Immature natural killer cell (primary cell): ENCODE measurements around the gene BLOC1S5. TPM values are rescaled to one million over a fixed set of nuclear protein-coding genes. Genes with fewer than 3 reads are reported as not detected.
"Not testable (repeated sequence)": the region's sequence is repeated elsewhere in the genome, so short reads cannot be mapped to it uniquely, and the experiment has no call there.

Source experiments
- DNase-seq, 3 donors: peaks; one replicate each; pipeline ENCODE4 v3.0.0; 2022; ENCODE audit warnings: mixed read lengths in 1 of 3
- H3K27ac Mint-ChIP-seq, 6 donors: one replicate each; pipeline ENCODE4 v1.8.0; 2020; ENCODE audit warnings: mixed read lengths in 6 of 6, mild to moderate bottlenecking in 5 of 6, inconsistent platforms in 4 of 6, moderate library complexity in 3 of 6
- H3K27me3 Mint-ChIP-seq, 3 donors: one replicate each; pipeline ENCODE4 v1.8.0; 2020 to 2021; ENCODE audit warnings: low read depth in 3 of 3, mild to moderate bottlenecking in 3 of 3, mixed read lengths in 3 of 3, moderate library complexity in 3 of 3, inconsistent platforms in 1 of 3
- H3K36me3 Mint-ChIP-seq, 3 donors: one replicate each; pipeline ENCODE4 v1.8.0; 2020; ENCODE audit warnings: mixed read lengths in 3 of 3, inconsistent platforms in 2 of 3, mild to moderate bottlenecking in 2 of 3
- H3K4me1 Mint-ChIP-seq, 2 donors: one replicate each; pipeline ENCODE4 v1.8.0; 2020; ENCODE audit warnings: inconsistent platforms in 2 of 2, mild to moderate bottlenecking in 2 of 2, mixed read lengths in 2 of 2, moderate library complexity in 1 of 2
- H3K4me3 Mint-ChIP-seq, 5 donors: one replicate each; pipeline ENCODE4 v1.8.0; 2020; ENCODE audit warnings: mild to moderate bottlenecking in 5 of 5, mixed read lengths in 5 of 5, inconsistent platforms in 3 of 5, moderate library complexity in 3 of 5
- H3K9me3 Mint-ChIP-seq, 6 donors: one replicate each; pipeline ENCODE4 v1.8.0; 2020; ENCODE audit warnings: mild to moderate bottlenecking in 6 of 6, mixed read lengths in 6 of 6, inconsistent platforms in 4 of 6, moderate library complexity in 3 of 6
- polyA plus RNA-seq, 3 donors: library from polyadenylated mRNA; unstranded; fragments of 300-500 nt; fragmentation: Illumina TruSeq; gene quantifications; one replicate each; pipeline ENCODE4 v1.2.3, GENCODE V29; 2021

Gene BLOC1S5
- polyA plus RNA-seq, 3 donors from 2014 or later = 23.6 to 42.9 (median 29.7) TPM

GRCh38 chr6:7991536-7991935, 72.7 kb downstream of the BLOC1S5 start:
- no peak overlapping the region for H3K4me3 Mint-ChIP-seq
- no peaks in the 10 kb centered on the region for H3K4me1 Mint-ChIP-seq
- DNase-seq = no peak
- H3K36me3 Mint-ChIP-seq = peaks cover 14 to 17% (median 16%) of the 10 kb centered on the region in 3 donors
- H3K9me3 Mint-ChIP-seq = peaks cover 0 to 2% (median 0%) of the 10 kb centered on the region in 6 donors
- no peak overlapping the region for H3K27ac Mint-ChIP-seq
- no peaks in the 10 kb centered on the region for H3K27me3 Mint-ChIP-seq

- peaks cover 0 to 6% (median 2%) of the 10 kb centered on the region in 6 donors for H3K9me3 Mint-ChIP-seq
- H3K36me3 Mint-ChIP-seq = peaks cover 8 to 21% (median 13%) of the 10 kb centered on the region in 3 donors
- H3K4me1 Mint-ChIP-seq = no peaks in the 10 kb centered on the region
- H3K27me3 Mint-ChIP-seq = peaks cover 1 to 4% (median 2%) of the 10 kb centered on the region in 3 donors
- no peak overlapping the region for H3K27ac Mint-ChIP-seq
- no peak overlapping the region for H3K4me3 Mint-ChIP-seq
- DNase-seq = no peak
Measured at GRCh38 chr6:7986219-7986618, 78.0 kb downstream of the BLOC1S5 start.

- not testable (repeated sequence) for H3K4me1 Mint-ChIP-seq, H3K9me3 Mint-ChIP-seq, H3K27ac Mint-ChIP-seq, H3K4me3 Mint-ChIP-seq, H3K27me3 Mint-ChIP-seq, DNase-seq
- H3K36me3 Mint-ChIP-seq = peaks cover 8 to 19% (median 13%) of the 10 kb centered on the region in 3 donors
Measured at GRCh38 chr6:7983967-7984366, 80.2 kb downstream of the BLOC1S5 start.

DNA sequence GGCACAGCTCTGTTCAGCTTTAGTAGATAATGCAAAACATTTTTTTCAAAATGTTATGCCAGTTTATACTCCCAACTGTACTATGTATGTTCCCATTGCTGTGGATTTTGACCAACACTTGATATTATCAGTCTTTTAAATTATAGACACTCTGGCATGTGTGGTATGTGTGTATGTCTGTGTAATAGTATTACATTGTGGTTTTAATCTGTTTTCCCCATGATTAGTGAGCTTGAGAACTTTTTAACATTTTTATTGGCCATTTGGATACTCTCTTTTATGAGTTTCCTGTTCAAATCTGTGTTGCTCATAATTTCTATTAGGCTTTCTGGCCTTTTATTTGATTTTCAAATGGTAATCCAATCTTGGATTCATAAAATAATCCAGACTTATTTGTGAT, 84.4 kb downstream of the BLOC1S5 start:
- H3K4me3 Mint-ChIP-seq = no peak overlapping the region
- H3K9me3 Mint-ChIP-seq = peaks cover 0 to 4% (median 0%) of the 10 kb centered on the region in 6 donors
- H3K27ac Mint-ChIP-seq = no peak overlapping the region
- peaks cover 0 to 3% of the 10 kb centered on the region in 2 donors for H3K4me1 Mint-ChIP-seq
- peaks cover 5 to 7% (median 5%) of the 10 kb centered on the region in 3 donors for H3K27me3 Mint-ChIP-seq
- peaks cover 0 to 4% (median 0%) of the 10 kb centered on the region in 3 donors for H3K36me3 Mint-ChIP-seq
- DNase-seq = no peak

- H3K4me1 Mint-ChIP-seq = peaks cover 0 to 3% of the 10 kb centered on the region in 2 donors
- no peak overlapping the region for H3K4me3 Mint-ChIP-seq
- DNase-seq = no peak
- H3K27me3 Mint-ChIP-seq = peaks cover 4 to 7% (median 5%) of the 10 kb centered on the region in 3 donors
- peaks cover 0 to 7% (median 0%) of the 10 kb centered on the region in 3 donors for H3K36me3 Mint-ChIP-seq
- no peak overlapping the region for H3K27ac Mint-ChIP-seq
- peaks cover 0 to 4% (median 0%) of the 10 kb centered on the region in 6 donors for H3K9me3 Mint-ChIP-seq
Measured at GRCh38 chr6:7978736-7979135, 85.5 kb downstream of the BLOC1S5 start.

GRCh38 chr6:7976485-7977056, 87.6 kb downstream of the BLOC1S5 start:
- peaks cover 0 to 7% (median 0%) of the 10 kb centered on the region in 3 donors for H3K36me3 Mint-ChIP-seq
- peaks cover 0 to 3% of the 10 kb centered on the region in 2 donors for H3K4me1 Mint-ChIP-seq
- H3K27me3 Mint-ChIP-seq = peaks cover 2 to 4% (median 4%) of the 10 kb centered on the region in 3 donors
- no peak for DNase-seq
- no peak overlapping the region for H3K27ac Mint-ChIP-seq
- no peaks in the 10 kb centered on the region for H3K9me3 Mint-ChIP-seq
- H3K4me3 Mint-ChIP-seq = no peak overlapping the region

- no peak for DNase-seq
- no peaks in the 10 kb centered on the region for H3K9me3 Mint-ChIP-seq
- H3K4me1 Mint-ChIP-seq = peaks cover 0 to 3% of the 10 kb centered on the region in 2 donors
- H3K4me3 Mint-ChIP-seq = no peak overlapping the region
- peaks cover 2 to 4% (median 4%) of the 10 kb centered on the region in 3 donors for H3K27me3 Mint-ChIP-seq
- peaks cover 0 to 7% (median 0%) of the 10 kb centered on the region in 3 donors for H3K36me3 Mint-ChIP-seq
- H3K27ac Mint-ChIP-seq = no peak overlapping the region
Measured at GRCh38 chr6:7975764-7976146, 88.4 kb downstream of the BLOC1S5 start.

- Mint-ChIP-seq H3K27ac (no peak overlapping the region), H3K4me3 (no peak overlapping the region)
Measured at GRCh38 chr6:7974938-7975763, 89.0 kb downstream of the BLOC1S5 start.

GRCh38 chr6:7974565-7974937, 89.6 kb downstream of the BLOC1S5 start:
- H3K36me3 Mint-ChIP-seq = peaks cover 0 to 7% (median 2%) of the 10 kb centered on the region in 3 donors
- peaks cover 0 to 3% of the 10 kb centered on the region in 2 donors for H3K4me1 Mint-ChIP-seq
- peaks cover 0 to 12% (median 1%) of the 10 kb centered on the region in 6 donors for H3K9me3 Mint-ChIP-seq
- no peak overlapping the region for H3K27ac Mint-ChIP-seq
- peaks cover 2 to 4% (median 4%) of the 10 kb centered on the region in 3 donors for H3K27me3 Mint-ChIP-seq
- DNase-seq = no peak
- no peak overlapping the region for H3K4me3 Mint-ChIP-seq

More at GRCh38 chr6:7974938-7975763, 89.0 kb downstream of the BLOC1S5 start:
- Mint-ChIP-seq H3K4me1 (peaks cover 0 to 3% of the 10 kb centered on the region in 2 donors), H3K27me3 (peaks cover 2 to 4% (median 4%) of the 10 kb centered on the region in 3 donors), H3K36me3 (peaks cover 0 to 7% (median 0%) of the 10 kb centered on the region in 3 donors), H3K9me3 (peaks cover 0 to 6% (median 1%) of the 10 kb centered on the region in 6 donors)
- DNase-seq = no peak

DNA sequence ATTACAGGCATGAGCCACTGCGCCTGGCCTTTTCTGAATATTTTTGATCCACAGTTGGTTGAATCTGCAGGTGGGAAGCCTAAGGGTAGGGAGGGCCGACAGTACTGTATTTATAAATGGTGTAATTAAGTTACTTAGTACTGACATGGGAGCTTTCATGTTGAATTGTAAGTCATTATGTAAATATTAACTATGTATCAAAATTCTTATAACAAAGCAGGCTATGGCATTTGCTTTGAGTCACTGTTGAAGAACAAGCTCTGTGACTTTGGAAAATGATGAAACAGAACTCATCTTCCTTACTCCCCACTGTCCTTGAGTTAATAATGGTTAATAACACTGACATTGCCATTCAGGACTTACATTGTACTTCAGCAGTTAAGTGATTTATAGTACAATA, 90.6 kb downstream of the BLOC1S5 start:
- Mint-ChIP-seq H3K27ac (no peak overlapping the region), H3K36me3 (peaks cover 0 to 13% (median 4%) of the 10 kb centered on the region in 3 donors), H3K9me3 (peaks cover 0 to 14% (median 1%) of the 10 kb centered on the region in 6 donors), H3K27me3 (peaks cover 4 to 5% (median 4%) of the 10 kb centered on the region in 3 donors), H3K4me1 (peaks cover 0 to 3% of the 10 kb centered on the region in 2 donors), H3K4me3 (no peak overlapping the region)
- DNase-seq = no peak

DNA sequence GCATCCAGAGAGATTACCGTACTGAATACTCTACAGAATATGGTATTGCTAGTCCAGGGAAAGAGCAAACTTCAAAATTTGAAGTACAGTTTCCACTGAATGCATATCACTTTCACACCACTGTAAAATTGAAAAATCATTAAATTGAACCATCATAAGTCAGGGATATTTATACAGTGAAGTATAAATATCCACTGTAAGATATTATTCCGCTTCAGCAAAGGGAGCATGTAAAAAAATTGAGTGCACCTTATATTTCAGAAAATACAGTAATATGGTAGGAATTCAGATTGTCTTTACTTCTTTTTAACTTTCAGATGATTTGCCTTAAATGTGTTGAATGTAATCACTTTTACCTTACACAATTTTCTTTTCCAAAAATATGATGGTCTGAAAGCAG, 92.7 kb downstream of the BLOC1S5 start:
- Mint-ChIP-seq H3K4me1 (peaks cover 0 to 3% of the 10 kb centered on the region in 2 donors), H3K4me3 (no peak overlapping the region), H3K27ac (no peak overlapping the region), H3K9me3 (peaks cover 0 to 14% (median 2%) of the 10 kb centered on the region in 6 donors), H3K36me3 (peaks cover 4 to 11% (median 4%) of the 10 kb centered on the region in 3 donors), H3K27me3 (peaks cover 2 to 3% (median 3%) of the 10 kb centered on the region in 3 donors)
- no peak for DNase-seq

DNA sequence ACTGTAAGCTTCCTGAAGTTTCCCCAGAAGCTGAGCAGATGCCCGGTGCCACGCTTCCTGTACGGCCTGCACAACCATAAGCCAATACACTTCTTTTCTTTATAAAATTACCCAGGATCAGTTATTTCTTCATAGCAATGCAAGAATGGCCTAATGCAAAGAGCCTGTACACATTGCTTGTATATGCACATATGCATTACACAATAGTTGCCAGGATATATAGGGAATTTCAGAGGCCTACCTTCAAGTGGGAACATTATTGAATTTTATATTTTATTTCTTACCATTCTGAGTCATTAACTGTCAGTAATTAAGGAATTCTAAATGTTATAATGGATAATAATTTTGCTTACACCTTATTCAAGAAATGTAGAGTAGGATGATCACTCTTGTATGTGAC, 93.6 kb downstream of the BLOC1S5 start:
- peaks cover 0 to 14% (median 2%) of the 10 kb centered on the region in 6 donors for H3K9me3 Mint-ChIP-seq
- no peak overlapping the region for H3K27ac Mint-ChIP-seq
- peaks cover 4 to 9% (median 4%) of the 10 kb centered on the region in 3 donors for H3K36me3 Mint-ChIP-seq
- H3K4me3 Mint-ChIP-seq = no peak overlapping the region
- no peak for DNase-seq
- H3K27me3 Mint-ChIP-seq = peaks cover 2 to 3% (median 2%) of the 10 kb centered on the region in 3 donors
- H3K4me1 Mint-ChIP-seq = peaks cover 0 to 3% of the 10 kb centered on the region in 2 donors
